Measurements from ENCODE around the gene SUPT5H. TPM values are rescaled to one million over a fixed set of nuclear protein-coding genes. Genes with fewer than 3 reads are reported as not detected.

Gene SUPT5H
- total and polyA plus RNA-seq, 2 of the 13 experiments (the other 11 are each of a cell fraction or from before 2014, with no cell fraction given) = 48.2 to 51.7 TPM

- Histone ChIP-seq H3K4me2 (ENCODE audit: low read depth, low read length) (peak overlapping the region; percentile 70), H3K36me3 (replicated peaks in 1 of 2; ENCODE audit: control insufficient read depth in 1 of 2, insufficient read depth in 2 of 2, low read length in 2 of 2) (no peaks in the 10 kb centered on the region), H3K4me3 (replicated peaks in 1 of 3; ENCODE audit: insufficient read depth in 1 of 3, low read depth in 2 of 3, low read length in 3 of 3) (peak overlapping the region in 2 of 3 experiments; percentile 56 to 68; a peak in 4 of 6 replicates), H3K9me3 (ENCODE audit: low read length) (no peaks in the 10 kb centered on the region), H4K20me1 (ENCODE audit: insufficient read depth, low read length) (no peaks in the 10 kb centered on the region), H3K79me2 (ENCODE audit: insufficient read depth, low read length) (no peaks in the 10 kb centered on the region), H3K9ac (ENCODE audit: insufficient read depth, low read depth, low read length) (no peak overlapping the region), H3K27ac (ENCODE audit: extremely low read length, insufficient read depth, low read length) (no peak overlapping the region), H2AFZ (ENCODE audit: low read length) (no peak overlapping the region), H3K27me3 (ENCODE audit: control insufficient read depth in 1 of 2, insufficient read depth in 2 of 2, low read length in 2 of 2) (peaks cover 16 to 53% of the 10 kb centered on the region in 2 experiments), H3K4me1 (ENCODE audit: insufficient read depth, low read length) (peaks cover 26% of the 10 kb centered on the region)
- WGBS (ENCODE audit: low lambda C conversion rate) = 30% methylated on average over 25 of the region's 96 CpGs
- intact Hi-C loops (cut with micrococcal nuclease; ENCODE audit: unreplicated experiment) (no loop called here), in situ Hi-C loops (cut with HindIII; ENCODE audit: extremely low pct_ligation_motif_present, low pct_unique_long_range_greater_than_20kb) (no loop called here)
- no TSS peak for BruUV-seq (replicated peaks)
- ATAC-seq (peak; percentile 71), DNase-seq (ENCODE audit: low spot score) (peak; percentile 60), FAIRE-seq (no peak)
- POLR2A ChIA-PET = interaction anchor here (1.6 kb wide), 1 partner anchor 62 kb away, joined by 3 read pairs; the partner anchor contains the start of gene SUPT5H
- CTCF ChIA-PET (ENCODE audit: low intra/inter-chr PET ratio, low total read pairs) = no interaction called here
- TF ChIP-seq HES4 (CRISPR knock-in tag; IDR thresholded peaks at IDR 0.05; ENCODE audit: borderline replicate concordance) (peak; percentile 96), KDM6A (CRISPR knock-in tag; IDR thresholded peaks at IDR 0.05; ENCODE audit: low read depth) (no peak), E2F2 (CRISPR knock-in tag; IDR thresholded peaks at IDR 0.05; ENCODE audit: borderline replicate concordance) (peak; percentile 69; the same call in 1 of the 2 replicates), RBFOX2 (IDR thresholded peaks at IDR 0.05; ENCODE audit: low read depth, low read length) (peak; percentile 70), PHF21A (CRISPR knock-in tag; IDR thresholded peaks at IDR 0.05) (0 out of 2 replicates have a peak, but pooled peaks have one; percentile 30), MED1 (CRISPR knock-in tag; IDR thresholded peaks at IDR 0.05) (peak; percentile 67), FOXP4 (CRISPR knock-in tag; IDR thresholded peaks at IDR 0.05) (peak; percentile 67; the same call in 1 of the 2 replicates), TP53 (CRISPR knock-in tag; conservative IDR thresholded peaks at IDR 0.05) (peak; percentile 49; the same call in 1 of the 2 replicates), ZNF589 (CRISPR knock-in tag; conservative IDR thresholded peaks at IDR 0.05) (peak; percentile 97), ZNF232 (CRISPR knock-in tag; IDR thresholded peaks at IDR 0.05; ENCODE audit: borderline replicate concordance) (peak; percentile 92; the same call in 1 of the 2 replicates), XBP1 (CRISPR knock-in tag; IDR thresholded peaks at IDR 0.05) (peak; percentile 82; the same call in 1 of the 2 replicates), ZNF780A (CRISPR knock-in tag; IDR thresholded peaks at IDR 0.05) (peak; percentile 83; the same call in 1 of the 2 replicates), SIX4 (CRISPR knock-in tag; IDR thresholded peaks at IDR 0.05) (peak; percentile 21; the same call in 1 of the 2 replicates), ZNF776 (CRISPR knock-in tag; IDR thresholded peaks at IDR 0.05) (peak; percentile 77; the same call in 1 of the 2 replicates), ZNF281 (CRISPR knock-in tag; IDR thresholded peaks at IDR 0.05; ENCODE audit: borderline replicate concordance) (peak; percentile 58; the same call in 1 of the 2 replicates), ZNF761 (CRISPR knock-in tag; conservative IDR thresholded peaks at IDR 0.05) (peak; percentile 49; the same call in 1 of the 2 replicates), CEBPB (IDR thresholded peaks at IDR 0.05; ENCODE audit: borderline replicate concordance, low read depth, low read length) (no peak), ARNT2 (CRISPR knock-in tag; IDR thresholded peaks at IDR 0.05; ENCODE audit: low read depth) (peak; percentile 100)
Observed at GRCh38 chr19:39506944-39507714, 61.7 kb downstream of the SUPT5H start.
